Muscle of arm (tissue), 12 donors: Measurements from ENCODE around the gene REV3L. TPM values are rescaled to one million over a fixed set of nuclear protein-coding genes. Genes with fewer than 3 reads are reported as not detected.

Experiments used
- DNase-seq: peaks from one replicate; pipeline ENCODE4 v3.0.0-alpha.2; 2013
- polyA plus RNA-seq, 12 donors: library from polyadenylated mRNA; unstranded; fragments of 120-200 nt; gene quantifications; one replicate each; pipeline ENCODE4 v1.2.1, GENCODE V29; 2013; ENCODE audit not compliant: insufficient read length in 12 of 12

Gene REV3L
- polyA plus RNA-seq, 12 donors = 33.5 to 49.1 (median 40.0) TPM; not detected in 1

DNA sequence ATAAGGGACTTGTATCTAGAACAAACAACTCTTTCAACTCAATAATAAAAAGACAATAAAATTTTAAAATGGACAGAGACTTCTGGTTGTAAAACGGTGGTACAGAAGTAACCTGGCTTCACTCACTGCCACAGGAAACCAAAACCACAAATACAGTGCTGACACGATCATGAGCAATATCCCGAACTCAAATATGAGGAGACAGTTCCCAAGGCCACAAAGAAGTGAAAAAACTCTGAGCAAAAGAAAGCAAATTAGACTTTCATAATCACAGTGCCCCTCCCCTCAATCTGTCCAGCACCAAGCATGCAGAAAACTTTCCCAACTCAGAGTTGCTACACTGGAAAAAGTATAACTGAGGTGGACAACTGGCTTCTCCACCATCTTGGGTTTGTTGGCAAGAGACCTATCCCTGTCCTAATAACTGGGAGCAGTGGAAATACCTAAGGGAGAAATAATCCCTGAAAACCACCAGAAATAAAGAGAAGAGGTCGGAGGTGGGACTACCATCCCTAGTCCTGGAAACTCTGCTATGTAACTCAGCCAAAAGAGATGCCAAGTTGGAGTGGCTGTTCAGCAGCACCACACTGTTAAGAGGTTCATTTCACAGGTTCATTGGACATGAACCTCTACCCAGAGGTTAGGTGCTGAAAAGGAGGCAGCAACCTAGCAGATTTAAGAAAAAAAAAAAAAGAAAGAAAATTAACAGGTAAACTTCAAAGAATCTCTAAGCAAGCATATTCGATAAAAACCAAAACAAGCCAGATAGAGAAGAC lies 55.5 kb downstream of the REV3L start:
- DNase-seq = no peak

DNA sequence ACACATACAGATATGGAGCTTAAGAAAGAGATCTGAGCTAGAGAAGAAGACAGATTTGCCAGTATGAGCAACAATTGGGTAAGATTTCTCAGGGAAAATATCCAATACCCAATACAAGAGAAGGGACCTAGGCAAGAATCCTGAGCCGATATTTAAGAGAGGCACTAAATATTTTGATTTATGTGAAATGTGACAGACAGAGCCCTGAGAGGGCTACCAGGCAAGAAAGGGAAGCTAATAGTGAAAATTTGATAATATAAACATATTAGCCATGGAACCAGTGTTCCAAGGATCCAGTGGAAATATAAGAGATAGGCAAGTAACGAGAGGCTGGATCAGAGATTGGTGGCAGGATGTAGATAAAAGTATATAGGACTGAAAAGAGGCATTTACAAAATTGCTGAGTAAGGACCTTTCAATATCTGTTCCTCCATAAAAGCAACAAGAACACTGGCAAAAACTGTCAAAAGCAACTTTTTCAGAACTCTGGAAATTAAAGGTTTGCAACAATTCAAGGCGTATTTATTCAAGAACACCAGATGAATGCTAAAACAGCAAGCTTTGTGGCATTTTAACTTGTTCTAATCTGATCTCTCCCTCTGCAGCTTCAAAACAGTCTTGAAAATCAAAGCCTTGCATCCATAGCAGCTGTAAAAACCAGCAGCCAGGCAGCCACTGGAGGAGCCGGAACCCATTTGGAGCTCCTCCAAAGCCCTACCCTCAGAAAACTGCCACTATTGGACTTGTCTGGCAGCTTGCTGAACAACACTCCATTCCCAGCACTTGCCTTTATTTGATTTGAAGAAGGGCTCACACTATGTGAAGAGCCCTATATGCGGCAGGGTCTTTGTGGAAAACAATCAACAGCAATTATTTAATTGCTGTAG lies 58.8 kb downstream of the REV3L start:
- no peak for DNase-seq

DNA sequence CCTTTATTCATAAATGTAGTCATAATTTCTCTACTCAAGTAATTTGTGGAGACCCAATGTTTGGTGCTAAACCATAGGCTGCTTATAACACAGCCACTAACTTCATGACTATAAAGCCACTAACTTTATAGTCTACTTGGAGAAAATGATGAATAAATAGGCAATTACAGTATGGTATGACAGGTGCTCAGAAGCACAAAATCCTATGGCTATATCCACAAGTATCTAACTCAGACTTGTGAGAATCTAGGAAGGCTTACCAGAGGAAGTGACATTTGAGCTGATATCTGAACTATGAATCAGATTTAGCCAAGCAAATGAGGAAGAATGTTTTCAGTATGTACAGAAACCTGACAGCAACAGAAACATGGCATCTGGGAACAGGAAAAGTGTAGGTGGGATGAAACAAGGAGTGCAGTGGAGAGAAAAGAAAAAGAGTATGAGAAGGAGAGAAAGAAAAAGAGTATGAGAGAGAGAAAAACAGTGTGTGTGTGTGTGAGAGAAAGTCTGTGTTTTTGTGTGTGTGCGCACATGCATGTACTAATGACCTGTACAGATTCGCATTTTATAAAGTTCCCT lies 59.9 kb downstream of the REV3L start:
- DNase-seq = no peak

DNA sequence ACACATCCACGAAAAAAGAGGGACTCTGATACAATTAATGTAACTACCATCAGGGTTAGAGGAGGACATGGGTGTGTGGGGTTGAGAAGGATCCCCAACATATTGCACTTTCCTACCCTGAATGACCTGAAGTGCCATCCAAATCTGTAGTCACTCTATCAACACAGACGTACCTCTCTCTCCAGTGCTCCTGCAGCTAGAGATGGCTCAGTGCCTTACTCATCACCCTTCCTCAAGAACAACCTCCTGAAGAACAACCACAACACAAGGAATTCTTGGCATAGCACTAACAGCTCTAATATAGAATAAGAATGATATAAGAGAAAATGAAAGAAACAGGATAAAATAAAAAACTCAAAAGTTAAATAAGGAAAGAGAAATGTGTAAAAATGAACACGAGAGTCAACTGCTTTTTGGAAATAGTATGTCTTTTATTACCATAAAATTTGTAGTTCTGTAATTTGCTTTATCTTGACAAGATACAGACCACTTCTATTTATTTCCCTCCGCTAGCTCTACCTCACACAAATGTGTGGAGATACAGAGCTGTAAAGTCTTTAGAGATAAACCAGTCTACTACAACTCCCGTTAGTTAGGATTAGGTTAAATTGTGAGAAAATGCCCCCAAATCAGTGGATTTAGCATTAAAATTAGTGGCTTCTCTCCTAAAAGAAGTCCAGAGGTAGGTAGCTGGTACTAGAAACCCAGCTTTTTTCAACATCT lies 63.9 kb downstream of the REV3L start:
- DNase-seq = no peak

- no peak for DNase-seq
These were observed 65.1 kb downstream of the REV3L start for GRCh38 chr6:111417946-111418345.

DNA sequence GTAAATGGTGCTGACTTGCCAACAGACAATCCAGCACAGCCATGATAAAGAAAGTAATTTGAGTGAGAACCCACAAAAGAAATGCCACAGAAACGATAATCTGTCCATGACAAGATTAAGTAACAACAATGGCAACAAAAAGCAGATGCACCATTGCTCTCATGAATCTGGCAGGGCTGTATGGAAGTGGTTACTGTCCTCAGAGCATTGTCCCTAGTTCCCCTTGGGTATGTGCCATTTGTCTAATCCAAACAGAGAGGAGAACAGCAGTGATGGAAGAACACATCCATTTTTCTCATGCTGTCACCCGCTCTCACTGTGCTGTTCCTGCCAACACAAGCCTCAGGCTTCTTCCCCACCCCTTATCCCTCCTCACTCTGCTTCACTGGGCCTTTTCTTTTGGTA lies 65.8 kb downstream of the REV3L start:
- peak; percentile 33 for DNase-seq

DNA sequence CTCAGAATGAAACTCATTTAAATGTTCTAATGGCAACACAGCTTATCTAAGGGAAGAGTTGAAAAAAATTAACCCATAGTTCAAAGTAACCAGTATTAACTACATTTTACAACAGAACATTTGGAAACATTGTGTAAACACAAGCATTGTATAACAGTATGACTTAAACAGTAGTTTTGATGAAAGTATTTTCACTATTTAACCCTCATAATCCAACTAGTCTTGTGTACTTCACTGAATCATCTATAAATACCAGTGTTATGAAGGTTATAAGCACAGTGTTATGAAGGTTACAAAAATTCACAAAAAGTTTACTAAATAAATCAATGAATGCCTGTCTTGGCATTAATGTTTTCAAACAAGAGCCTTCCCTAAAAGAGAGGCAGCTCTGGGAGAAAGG lies 66.5 kb downstream of the REV3L start:
- DNase-seq = no peak

DNA sequence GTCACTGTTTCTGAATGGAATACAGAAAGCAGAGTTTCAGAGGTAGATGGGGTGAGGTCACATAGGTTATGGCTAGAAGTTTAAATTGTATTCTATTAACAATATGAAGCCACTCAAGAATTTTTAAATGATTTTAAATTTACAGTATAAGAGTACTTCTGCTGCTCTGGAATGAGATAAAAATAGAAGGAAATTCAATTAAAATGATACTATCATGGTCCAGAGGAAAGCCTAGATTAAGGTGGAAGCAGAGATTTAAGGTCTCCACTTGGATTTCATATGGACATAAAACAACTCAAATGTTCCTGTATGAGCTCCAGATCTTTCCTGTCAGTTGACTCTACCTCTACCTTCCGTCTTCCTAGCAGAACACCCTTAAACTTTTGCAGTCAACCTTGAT lies 68.6 kb downstream of the REV3L start:
- no peak for DNase-seq

DNA sequence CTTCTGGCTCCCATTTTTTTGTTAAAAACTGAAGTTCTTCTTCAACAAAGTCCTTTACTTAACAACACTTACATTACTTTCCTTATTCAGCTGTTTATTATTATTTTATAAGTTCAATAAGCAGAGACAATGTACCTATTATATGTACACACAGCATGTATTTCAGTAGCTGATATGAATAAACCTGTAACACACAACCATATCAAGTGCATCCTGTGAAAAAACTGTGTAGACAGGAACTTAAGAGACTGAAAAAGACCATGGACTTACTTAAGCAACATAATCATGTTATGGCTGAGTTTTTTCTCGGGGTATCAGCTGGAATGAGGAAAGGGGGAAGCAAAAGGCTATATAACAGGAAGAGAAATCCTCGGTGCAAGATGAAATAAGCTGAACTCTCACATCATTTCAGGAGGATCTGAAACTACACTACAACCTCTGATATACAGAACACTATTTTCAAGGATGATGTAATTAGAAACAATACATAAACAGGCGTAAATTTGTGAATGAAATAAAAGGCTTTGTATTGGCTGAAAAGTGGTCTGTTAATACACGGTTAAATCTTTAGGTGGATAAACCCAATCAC lies 70.9 kb downstream of the REV3L start:
- no peak for DNase-seq

GRCh38 chr6:111411046-111411445 lies 72.0 kb downstream of the REV3L start:
- DNase-seq = no peak

DNA sequence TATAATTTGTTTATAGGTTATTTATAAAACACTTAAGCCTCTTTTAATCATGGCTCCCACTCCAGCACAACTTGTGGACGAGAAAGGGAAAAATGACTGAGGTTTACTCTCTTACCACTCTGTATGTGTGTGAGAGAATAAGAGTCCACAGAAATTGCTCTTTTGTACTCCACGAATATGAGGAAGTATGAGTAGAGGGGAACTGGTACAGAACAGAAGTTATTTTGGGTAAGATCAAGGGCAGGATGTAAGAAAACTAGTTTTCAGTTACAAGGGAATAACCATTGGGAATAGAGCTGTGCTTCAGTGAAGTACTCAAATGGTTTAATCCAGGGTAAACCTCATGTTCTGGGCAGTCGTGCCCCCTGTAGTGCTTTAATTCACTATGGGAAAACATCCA lies 72.6 kb downstream of the REV3L start:
- DNase-seq = no peak

DNA sequence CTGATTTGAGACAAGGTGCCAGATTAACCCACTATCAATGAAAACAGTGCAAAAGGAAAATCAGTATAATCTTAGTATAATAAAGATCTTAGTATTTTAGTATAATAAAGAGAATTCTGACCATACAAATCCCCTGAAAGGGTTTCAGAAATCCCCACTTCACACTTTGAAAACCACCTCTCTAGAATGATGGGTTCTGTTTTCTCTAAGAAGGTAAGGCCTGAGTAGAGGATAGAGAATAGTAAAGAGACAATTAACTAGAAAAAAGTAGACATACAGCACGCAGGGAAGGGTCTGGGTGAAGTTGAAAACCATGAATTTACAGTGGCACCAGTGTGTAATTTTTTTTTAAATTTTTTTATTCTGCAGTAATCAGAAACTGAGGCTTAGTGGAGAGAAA lies 73.6 kb downstream of the REV3L start:
- no peak for DNase-seq

GRCh38 chr6:111407686-111408085 lies 75.3 kb downstream of the REV3L start:
- DNase-seq = no peak

- no peak for DNase-seq
These were observed 76.8 kb downstream of the REV3L start for GRCh38 chr6:111406200-111406721.

DNA sequence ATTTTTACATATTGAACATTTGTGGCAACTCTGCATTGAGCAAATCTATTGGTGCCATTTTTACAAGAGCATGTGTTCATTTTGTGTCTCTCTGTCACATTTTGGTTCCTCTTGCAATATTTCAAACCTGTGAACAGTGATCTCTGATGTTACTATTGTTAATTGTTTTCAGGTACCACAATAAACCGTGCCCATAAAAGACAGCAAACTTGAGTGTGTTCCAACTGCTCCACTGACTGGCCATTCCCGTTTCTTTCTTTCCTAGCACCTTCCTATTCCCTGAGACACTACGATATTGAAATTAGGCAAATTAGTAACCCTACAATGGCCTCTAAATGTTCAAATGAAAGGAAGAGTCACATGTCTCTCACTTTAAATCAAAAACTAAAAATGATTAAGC lies 79.6 kb downstream of the REV3L start:
- DNase-seq = no peak

- DNase-seq = no peak
These were observed 83.4 kb downstream of the REV3L start for GRCh38 chr6:111399626-111400025.

DNA sequence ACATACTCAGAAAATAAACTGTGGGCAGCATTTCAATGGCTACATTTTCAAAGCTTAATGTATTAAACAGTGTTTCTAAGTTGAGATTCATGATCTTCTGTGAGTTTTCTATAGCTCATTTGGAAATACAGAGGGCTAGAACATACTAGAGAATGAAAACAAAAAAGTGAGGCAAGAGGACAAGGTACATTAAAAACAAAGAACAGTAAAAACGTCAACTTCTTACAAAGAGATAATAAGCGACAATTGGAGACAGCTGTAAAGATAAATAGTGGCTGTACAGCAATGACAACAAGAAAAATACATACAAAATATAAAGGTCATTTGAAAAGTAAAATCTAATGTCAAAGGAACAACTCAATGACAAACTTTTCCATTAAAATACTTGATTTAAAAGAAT lies 94.3 kb downstream of the REV3L start:
- no peak for DNase-seq

- DNase-seq = no peak
These were observed 100.3 kb downstream of the REV3L start for GRCh38 chr6:111382476-111383294.

DNA sequence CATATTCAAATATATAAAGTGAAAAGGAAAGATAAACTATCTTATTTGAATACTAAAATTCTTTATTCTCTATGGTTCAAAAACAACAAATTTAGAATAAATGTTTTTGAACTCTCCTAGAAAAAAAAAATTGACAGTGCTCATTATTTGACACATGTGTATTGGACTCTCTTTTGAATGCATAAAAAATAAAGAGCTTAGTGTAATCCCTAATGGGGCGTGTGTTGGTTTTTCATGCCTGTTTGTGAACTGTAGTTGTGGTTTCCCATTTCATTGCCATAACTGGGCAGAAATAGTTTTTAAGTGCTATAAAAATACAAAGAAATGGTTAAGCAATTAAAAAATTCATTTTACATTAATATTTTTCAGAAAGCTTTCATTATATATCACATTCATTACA lies 101.3 kb downstream of the REV3L start:
- DNase-seq = no peak

GRCh38 chr6:111381123-111381522 lies 101.9 kb downstream of the REV3L start:
- no peak for DNase-seq

GRCh38 chr6:111379831-111380230 lies 103.2 kb downstream of the REV3L start:
- DNase-seq = no peak
